ENCODE data around the gene HORMAD2.

The HORMAD2 gene

DNA sequence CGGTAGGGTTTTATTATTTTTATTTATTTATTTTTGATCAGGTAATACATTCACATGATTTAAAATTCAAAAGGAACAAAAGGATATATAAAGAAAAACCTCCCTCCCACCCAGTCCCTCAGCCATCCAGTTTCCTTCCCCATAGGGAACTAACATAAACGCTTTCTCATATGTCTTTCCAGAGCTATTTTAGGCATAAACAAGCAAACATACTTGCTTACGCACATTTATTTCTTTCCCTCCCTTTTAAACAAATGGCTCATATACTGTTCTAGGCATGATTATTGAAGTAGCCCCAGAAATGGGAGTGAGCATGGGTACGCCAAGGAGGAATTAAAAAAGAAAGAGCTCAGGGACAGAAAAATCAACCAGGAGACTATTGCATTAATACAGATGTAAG is 102.6 kb downstream of the HORMAD2 start:
- no peak for DNase-seq (ENCODE audit: low spot score)
- TF ChIP-seq, protein P1, sequence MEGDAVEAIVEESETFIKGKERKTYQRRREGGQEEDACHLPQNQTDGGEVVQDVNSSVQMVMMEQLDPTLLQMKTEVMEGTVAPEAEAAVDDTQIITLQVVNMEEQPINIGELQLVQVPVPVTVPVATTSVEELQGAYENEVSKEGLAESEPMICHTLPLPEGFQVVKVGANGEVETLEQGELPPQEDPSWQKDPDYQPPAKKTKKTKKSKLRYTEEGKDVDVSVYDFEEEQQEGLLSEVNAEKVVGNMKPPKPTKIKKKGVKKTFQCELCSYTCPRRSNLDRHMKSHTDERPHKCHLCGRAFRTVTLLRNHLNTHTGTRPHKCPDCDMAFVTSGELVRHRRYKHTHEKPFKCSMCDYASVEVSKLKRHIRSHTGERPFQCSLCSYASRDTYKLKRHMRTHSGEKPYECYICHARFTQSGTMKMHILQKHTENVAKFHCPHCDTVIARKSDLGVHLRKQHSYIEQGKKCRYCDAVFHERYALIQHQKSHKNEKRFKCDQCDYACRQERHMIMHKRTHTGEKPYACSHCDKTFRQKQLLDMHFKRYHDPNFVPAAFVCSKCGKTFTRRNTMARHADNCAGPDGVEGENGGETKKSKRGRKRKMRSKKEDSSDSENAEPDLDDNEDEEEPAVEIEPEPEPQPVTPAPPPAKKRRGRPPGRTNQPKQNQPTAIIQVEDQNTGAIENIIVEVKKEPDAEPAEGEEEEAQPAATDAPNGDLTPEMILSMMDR (IDR thresholded peaks at IDR 0.05; ENCODE audit: borderline replicate concordance, control extremely low read depth, extremely low read depth, insufficient read depth, missing control alignments) = no peak
- in situ Hi-C loops (cut with MboI; ENCODE audit: low sequenced_read_pairs, unreplicated experiment) = no loop called here

DNA sequence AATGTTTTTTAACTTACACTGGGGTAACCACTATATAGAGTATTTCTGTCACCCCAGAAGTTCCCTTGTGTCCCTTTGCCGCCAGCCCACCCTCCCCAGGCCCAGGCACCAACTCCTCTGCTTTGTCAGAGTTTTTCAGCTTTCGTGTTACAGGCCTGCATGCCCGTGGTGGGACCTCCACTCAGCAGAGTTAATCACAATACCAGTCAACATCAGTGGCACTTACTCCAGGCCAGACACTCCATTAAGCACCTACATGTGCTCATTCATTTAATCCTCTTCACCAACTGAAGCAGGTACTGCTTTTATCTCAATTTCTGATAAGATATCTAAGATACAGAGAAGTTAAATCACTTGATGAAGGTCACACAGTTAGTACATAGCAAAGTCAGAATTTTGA is 103.0 kb downstream of the HORMAD2 start:
- TF ChIP-seq, protein P1 (IDR thresholded peaks at IDR 0.05; ENCODE audit: borderline replicate concordance, control extremely low read depth, extremely low read depth, insufficient read depth, missing control alignments) = no peak
- in situ Hi-C loops (cut with MboI; ENCODE audit: low sequenced_read_pairs, unreplicated experiment) = no loop called here
- DNase-seq (ENCODE audit: low spot score) = no peak

DNA sequence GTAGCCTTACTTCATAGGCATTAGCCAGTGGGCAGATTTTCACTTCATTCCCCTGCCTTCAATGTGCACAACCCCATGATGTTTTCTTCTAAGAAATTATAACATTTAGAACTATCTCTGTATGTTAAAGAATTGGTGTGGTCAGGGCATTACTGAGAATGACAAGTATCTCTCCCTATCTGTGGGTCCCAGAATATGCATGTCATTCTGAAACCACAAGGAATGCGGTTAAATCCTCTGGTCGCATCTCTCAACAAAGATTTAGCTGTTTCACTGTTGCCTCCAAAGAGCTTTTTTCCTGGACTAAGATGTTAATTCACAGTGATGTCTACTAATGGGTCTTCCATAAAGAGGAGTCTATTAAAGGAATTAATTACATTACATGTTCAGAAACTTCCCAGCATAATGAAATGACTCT is 103.6 kb downstream of the HORMAD2 start:
- TF ChIP-seq, protein P1 (IDR thresholded peaks at IDR 0.05; ENCODE audit: borderline replicate concordance, control extremely low read depth, extremely low read depth, insufficient read depth, missing control alignments) = no peak
- in situ Hi-C loops (cut with MboI; ENCODE audit: low sequenced_read_pairs, unreplicated experiment) = no loop called here

DNA sequence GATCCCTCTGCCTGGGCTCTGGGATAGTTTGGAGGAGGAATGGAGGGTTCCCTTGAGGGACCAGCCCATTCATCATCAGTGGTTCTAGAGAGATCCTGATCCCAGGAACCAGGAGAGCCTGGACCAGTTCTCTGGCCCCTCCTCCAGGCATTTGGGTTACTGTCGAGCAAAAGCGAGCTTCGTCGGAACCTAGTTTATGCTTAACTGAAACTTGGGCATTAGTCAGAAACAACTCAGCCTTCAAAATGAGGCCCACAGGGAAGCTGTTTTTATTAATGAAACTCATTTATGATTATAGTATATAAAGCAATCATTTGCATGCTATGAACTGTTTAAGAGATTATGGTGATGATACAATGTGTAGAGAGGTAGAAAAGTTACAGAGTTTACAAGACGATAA is 104.9 kb downstream of the HORMAD2 start:
- DNase-seq (ENCODE audit: low spot score) = no peak
- TF ChIP-seq, protein P1 (IDR thresholded peaks at IDR 0.05; ENCODE audit: borderline replicate concordance, control extremely low read depth, extremely low read depth, insufficient read depth, missing control alignments) = no peak
- in situ Hi-C loops (cut with MboI; ENCODE audit: low sequenced_read_pairs, unreplicated experiment) = no loop called here

More for the DNA sequence above, 103.6 kb downstream of the HORMAD2 start:
- no peak for DNase-seq (ENCODE audit: low spot score)

DNA sequence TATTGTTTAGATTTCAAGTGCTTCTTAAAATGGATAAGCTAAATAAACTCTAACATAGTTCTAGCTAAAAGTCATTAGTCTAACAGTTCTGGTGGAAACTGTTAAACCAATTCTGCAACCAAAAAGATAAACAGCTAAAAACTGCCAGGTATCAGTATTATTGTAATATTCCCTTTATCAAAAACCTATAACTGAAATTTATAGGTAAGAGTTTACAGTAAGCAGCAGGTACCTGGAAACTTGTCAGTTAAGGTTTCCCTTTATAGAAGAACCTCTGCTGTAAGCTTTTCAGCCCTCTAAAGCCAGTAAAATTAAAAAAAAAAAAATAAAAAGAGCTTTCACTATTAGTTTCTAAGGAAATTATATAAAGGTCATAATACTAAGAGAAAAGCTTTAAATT is 105.3 kb downstream of the HORMAD2 start:
- in situ Hi-C loops (cut with MboI; ENCODE audit: low sequenced_read_pairs, unreplicated experiment) = no loop called here
- DNase-seq (ENCODE audit: low spot score) = no peak
- TF ChIP-seq, protein P1 (IDR thresholded peaks at IDR 0.05; ENCODE audit: borderline replicate concordance, control extremely low read depth, extremely low read depth, insufficient read depth, missing control alignments) = no peak

DNA sequence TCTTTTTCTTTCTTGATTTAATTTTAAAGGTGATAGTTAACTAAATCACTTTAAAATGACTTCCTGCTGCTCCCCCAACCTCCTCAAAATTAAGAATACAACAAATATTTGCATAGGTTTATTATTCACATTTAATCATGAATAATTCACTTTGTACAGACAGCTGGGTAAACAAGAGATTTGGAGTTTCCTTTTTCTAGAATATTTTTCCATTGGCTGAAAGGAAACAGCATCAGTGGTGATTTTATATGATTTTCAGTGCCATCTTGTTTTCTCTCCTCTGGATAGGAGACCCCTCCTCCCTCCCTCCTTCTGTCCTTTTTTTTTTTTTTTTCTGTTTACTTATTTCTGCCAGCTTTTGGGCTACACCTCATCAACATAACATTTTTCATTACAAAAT is 105.8 kb downstream of the HORMAD2 start:
- no peak for DNase-seq (ENCODE audit: low spot score)
- TF ChIP-seq, protein P1 (IDR thresholded peaks at IDR 0.05; ENCODE audit: borderline replicate concordance, control extremely low read depth, extremely low read depth, insufficient read depth, missing control alignments) = no peak
- in situ Hi-C loops (cut with MboI; ENCODE audit: low sequenced_read_pairs, unreplicated experiment) = no loop called here

DNA sequence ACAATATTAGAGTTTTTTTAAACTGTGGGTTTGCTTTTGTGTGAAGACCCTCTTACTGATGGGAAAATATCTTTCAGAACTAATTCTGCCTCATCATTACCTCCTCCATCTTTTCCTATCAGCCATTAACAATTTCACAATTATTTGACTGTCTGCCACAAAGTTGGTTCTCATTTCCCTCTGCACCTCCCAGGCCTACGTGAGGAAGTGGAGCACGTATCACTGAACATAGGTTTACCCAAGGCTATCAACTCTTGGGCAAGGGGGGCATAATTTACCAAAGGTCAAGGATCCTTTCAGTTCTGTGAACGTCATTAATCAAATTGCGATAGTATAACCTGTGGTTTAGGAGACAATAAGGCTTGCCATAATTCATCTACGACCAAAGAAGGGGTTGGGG is 106.2 kb downstream of the HORMAD2 start:
- DNase-seq (ENCODE audit: low spot score) = no peak
- TF ChIP-seq, protein P1 (IDR thresholded peaks at IDR 0.05; ENCODE audit: borderline replicate concordance, control extremely low read depth, extremely low read depth, insufficient read depth, missing control alignments) = no peak
- in situ Hi-C loops (cut with MboI; ENCODE audit: low sequenced_read_pairs, unreplicated experiment) = no loop called here

Data from GM13976 (cell line).